ENCODE data around the gene USP28. TPM values are rescaled to one million over a fixed set of nuclear protein-coding genes. Genes with fewer than 3 reads are reported as not detected.
"Not testable (repeated sequence)": the region's sequence is repeated elsewhere in the genome, so short reads cannot be mapped to it uniquely, and the experiment has no call there.

The USP28 gene
- polyA plus RNA-seq, 1 donor = 99.1 TPM

GRCh38 chr11:113773416-113774173 lies 101.8 kb downstream of the USP28 start, which contains the start of gene ZW10:
ZW10 (minus strand) TSS chr11:113773692; CDS start chr11:113773666, 26 bp downstream.
- DNase-seq (ENCODE audit: low read depth) = peak; percentile 95

- peak; percentile 2 for DNase-seq (ENCODE audit: low read depth)
Observed at GRCh38 chr11:113773092-113773415, 102.3 kb downstream of the USP28 start.

- no peak for DNase-seq (ENCODE audit: low read depth)
Observed at GRCh38 chr11:113771964-113772363, 103.4 kb downstream of the USP28 start.

- DNase-seq (ENCODE audit: low read depth) = no peak
Observed at GRCh38 chr11:113764527-113765219, 110.7 kb downstream of the USP28 start.

- DNase-seq (ENCODE audit: low read depth) = not testable (repeated sequence)
Observed at GRCh38 chr11:113763040-113763439, 112.3 kb downstream of the USP28 start.

DNA sequence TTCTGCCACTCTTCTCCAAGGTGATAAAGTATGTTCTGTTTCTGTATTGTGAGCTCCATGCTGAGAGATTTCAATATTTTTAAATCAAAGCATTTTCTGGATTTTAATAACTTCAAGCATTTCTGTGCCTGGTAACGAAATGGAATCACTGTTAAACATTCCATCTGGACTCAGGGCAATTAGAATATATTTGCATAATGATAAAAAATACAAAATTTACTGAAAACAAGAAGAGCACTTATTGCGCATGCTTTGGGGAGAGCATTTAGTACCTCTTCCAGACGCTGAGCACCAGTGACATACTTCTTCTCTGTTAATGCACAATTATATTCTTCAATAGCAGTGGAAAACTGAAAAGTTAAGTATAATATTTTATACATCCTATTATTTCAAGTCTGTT lies 115.1 kb downstream of the USP28 start:
- no peak for DNase-seq (ENCODE audit: low read depth)

DNA sequence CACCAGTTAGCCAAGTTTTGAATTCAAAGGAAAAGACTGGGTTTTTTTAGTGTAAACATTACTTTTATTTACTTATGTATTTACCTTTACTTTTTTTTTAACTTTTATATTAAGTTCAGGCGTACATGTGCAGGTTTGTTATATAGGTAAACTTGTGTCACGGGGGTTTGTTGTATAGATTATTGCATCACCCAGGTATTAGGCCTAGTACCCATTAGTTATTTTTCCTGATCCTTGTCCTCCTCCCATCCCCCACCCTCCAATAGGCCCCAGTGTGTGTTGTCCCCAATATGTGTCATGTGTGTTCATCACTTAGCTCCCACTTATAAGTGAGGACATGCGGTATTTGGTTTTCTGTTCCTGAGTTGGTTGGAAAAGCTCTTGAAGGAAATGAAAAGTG lies 122.4 kb downstream of the USP28 start:
- no peak for DNase-seq (ENCODE audit: low read depth)

Other genes starting within 250 kb of the USP28 start
- 0.99 TPM for gene TMPRSS5, start 169.3 kb downstream of the USP28 start, polyA plus RNA-seq (ENCODE audit: insufficient read length)
- 14.9 TPM for gene ZW10, start 101.9 kb downstream of the USP28 start, polyA plus RNA-seq (ENCODE audit: insufficient read length)
- 0.43 TPM for gene CLDN25, start 95.8 kb downstream of the USP28 start, polyA plus RNA-seq (ENCODE audit: insufficient read length)
- 0.06 TPM for gene HTR3B, start 29.2 kb upstream of the USP28 start, polyA plus RNA-seq (ENCODE audit: insufficient read length)
- gene HTR3A, start 99.5 kb upstream of the USP28 start, polyA plus RNA-seq (ENCODE audit: insufficient read length) = 0.24 TPM
- gene ZBTB16, start 184.1 kb upstream of the USP28 start, polyA plus RNA-seq (ENCODE audit: insufficient read length) = 5.3 TPM

Measured in forelimb muscle (tissue), 1 donor.